Hippocampal formation (tissue), 2 donors: ENCODE results near the gene PPP1R26.
"Not testable (repeated sequence)": the region's sequence is repeated elsewhere in the genome, so short reads cannot be mapped to it uniquely, and the experiment has no call there.

ENCODE experiments used
- DNase-seq, 2 donors: peaks; one replicate each; lab custom pipeline; 2025; lab: John Stamatoyannopoulos, UW

PPP1R26 gene

GRCh38 chr9:135522931-135523330 lies 43.3 kb downstream of the PPP1R26 start:
- DNase-seq, result no peak

- no peak for DNase-seq
These were observed 44.0 kb downstream of the PPP1R26 start for GRCh38 chr9:135523521-135524129.

- DNase-seq, result no peak
These were observed 44.7 kb downstream of the PPP1R26 start for GRCh38 chr9:135524130-135524861.

DNA sequence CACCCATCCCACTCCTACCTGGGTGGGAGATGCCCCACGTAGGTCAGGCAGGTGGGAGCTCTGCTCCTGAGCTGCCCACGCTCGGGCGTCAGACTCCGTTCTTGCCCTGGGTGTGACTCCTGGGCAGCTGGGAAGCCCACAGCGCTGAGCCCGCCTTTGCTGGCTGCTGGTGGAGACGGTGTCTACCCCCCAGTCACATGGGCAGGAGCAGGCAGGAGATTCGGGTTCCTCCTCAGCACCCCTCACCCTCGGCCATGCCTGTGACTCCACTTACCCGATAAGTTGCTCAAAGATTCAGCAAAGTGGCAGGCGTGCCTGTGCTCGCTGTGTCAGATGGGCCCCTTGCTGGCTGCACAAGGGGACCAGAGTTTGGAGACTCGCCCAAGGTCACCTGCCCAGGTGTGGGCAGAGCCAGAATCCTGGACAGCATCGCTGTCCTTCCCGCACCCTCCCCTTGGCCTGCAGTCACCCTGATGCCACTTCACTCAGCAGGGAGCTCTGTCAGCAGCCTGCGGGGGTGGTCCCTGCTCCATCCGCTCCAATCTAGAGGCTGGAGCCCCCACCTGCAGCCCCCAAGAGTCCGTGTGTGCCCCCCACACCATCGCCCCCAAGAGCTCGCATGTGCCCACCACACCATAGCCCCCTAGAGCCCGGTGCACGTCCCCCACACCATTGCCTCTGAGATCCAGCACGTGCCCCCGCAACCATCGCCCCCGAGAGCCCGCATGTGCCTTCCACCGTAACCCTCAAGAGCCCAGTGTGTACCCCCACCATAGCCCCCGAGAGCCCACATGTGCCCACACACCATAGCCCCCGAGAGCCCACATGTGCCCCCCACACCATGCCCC lies 45.9 kb downstream of the PPP1R26 start:
- DNase-seq, result no peak

GRCh38 chr9:135526089-135526729 lies 46.6 kb downstream of the PPP1R26 start:
- DNase-seq, result no peak

DNA sequence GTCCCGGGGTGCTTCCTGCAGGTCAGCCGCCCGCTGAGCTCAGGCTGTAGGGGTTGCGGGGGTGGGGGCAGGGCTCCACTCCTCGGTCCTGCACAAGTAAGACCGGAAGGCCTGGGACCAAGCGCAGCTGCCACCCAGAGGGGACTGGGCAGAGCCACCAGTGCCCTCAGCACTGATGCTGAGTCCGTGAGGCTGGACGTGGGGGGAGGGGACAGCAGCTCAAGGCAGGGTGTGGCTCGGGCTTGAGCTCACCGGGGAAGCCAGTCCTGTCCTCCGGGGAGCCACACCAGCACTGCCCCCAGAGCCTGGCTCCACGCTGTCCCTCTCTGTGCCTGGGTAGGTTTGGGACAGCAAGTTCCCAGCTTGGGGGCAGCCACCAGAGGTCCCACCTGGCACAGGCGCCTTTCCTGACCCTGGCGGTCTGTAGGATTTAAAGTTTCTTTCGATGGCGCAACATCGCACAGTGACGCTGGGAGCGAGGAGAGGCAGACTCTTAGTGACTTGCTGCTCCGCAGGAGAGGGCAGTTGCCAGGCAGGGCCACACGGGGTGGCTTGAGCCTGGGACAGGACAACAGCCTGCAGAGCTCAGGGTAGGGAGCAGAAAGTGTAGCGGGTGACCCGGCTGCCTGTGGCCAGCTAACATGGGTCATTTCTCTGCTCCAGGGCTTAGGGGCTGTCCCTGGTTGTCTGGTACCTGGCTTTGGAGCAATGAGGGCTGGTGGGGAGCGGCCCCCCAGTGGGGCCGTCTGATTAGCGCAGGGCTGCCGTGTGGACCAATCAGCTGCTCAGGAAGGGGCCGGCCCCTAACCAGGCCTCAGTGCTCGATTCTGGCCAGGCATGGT lies 47.4 kb downstream of the PPP1R26 start:
- no peak for DNase-seq

DNA sequence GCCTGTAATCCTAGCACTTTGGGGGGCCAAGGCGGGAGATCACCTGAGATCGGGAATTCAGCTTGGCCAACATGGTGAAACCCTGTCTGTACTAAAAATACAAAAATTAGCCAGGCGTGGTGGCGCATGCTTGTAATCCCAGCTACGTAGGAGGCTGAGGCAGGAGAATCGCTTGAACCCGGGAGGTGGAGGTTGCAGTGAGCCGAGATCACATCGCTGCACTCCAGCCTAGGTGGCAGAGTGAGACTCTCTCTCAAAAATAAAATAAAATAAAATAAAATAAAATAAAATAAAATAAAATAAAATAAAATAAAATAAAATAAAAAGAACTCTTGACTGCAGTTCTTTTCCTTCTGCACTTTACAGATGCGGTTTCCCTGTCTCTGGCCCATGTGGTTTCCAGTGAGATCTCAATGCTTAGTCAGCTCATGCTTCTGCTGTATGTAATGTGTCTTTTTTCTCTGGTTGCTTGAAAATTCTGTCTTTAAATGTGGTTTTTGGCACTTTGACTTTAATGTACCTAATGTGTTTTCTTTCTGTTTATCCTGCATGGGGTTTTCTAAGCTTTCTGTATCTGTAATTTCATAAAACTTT lies 49.4 kb downstream of the PPP1R26 start:
- not testable (repeated sequence) for DNase-seq

GRCh38 chr9:135530146-135530545 lies 50.6 kb downstream of the PPP1R26 start:
- DNase-seq, result no peak

GRCh38 chr9:135531096-135531495 lies 51.5 kb downstream of the PPP1R26 start:
- no peak for DNase-seq

GRCh38 chr9:135533113-135533512 lies 53.5 kb downstream of the PPP1R26 start:
- no peak for DNase-seq

GRCh38 chr9:135533674-135534073 lies 54.1 kb downstream of the PPP1R26 start:
- DNase-seq, result no peak

DNA sequence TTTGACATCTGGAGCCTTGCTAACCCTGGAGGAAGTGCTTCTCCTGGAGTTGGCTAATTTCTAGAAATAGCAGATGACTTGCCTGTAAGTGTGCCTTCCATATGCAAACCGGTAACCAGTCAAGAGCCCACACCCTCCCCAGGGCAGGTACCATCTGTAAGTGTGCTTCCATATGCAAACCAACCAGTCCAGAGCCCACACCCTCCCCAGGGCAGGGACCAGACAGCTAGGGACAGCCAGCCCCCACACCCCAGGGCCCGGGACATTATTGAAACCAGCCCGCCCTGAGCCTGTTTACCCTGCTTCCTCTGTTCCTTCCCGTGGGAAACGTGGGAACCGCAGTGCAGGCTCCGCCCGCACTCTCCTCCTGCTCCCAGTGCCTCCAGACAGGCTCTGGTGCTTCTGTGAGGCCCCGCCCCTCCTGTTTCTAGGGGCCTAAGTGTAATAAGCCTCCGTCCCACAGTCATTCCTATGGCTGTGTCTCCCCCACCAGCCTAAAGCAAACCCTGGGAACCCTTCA lies 54.7 kb downstream of the PPP1R26 start:
- not testable (repeated sequence) for DNase-seq

- DNase-seq, result not testable (repeated sequence)
These were observed 55.2 kb downstream of the PPP1R26 start for GRCh38 chr9:135534826-135535225.

DNA sequence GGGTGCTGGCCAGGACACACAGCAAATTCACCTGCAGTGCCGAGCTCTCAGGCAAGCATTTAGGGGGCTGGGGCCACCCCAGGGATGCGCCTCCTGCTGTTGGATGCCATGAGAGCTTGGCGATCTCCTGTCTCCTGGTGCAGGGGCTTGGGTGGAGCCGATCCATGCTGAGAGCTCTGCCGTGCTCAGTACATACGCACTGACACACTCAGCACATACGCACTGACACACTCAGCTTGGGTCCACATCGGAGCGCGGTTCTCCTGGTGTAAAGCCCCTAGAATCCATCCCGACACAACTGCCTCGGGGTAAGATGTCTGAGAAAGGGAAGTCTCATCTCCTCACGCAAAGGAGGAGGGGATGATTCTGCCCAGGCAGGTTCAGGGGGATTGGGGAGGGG lies 56.0 kb downstream of the PPP1R26 start:
- not testable (repeated sequence) for DNase-seq

- no peak for DNase-seq
These were observed 56.6 kb downstream of the PPP1R26 start for GRCh38 chr9:135536216-135536615.
